OCI-LY3 (cell line): ENCODE measurements around the gene COA6.

Experiments
- H2AFZ ChIP-seq: fragments of 200-600, 300-600 bp; shearing (Covaris generic); 2 replicates; pipeline ENCODE4 v1.6.0; 2014; ENCODE audit warnings: antibody characterized with exemption, low read depth, low read length
- H3K27ac ChIP-seq: fragments of 200-600, 300-600 bp; sonication (generic); 2 replicates; pipeline ENCODE4 v1.5.1; 2014; ENCODE audit warnings: mild to moderate bottlenecking, low read length, moderate library complexity, mixed read lengths
- H3K27me3 ChIP-seq: fragments of 200-600, 300-600 bp; sonication (generic); 2 replicates; pipeline ENCODE4 v1.6.1; 2014; ENCODE audit warnings: low read depth, low read length, mixed read lengths
- H3K36me3 ChIP-seq: fragments of 200-600, 300-600 bp; sonication (generic); replicated peaks from 2 replicates; pipeline ENCODE3; 2014; ENCODE audit warnings: low read depth, low read length, mixed read lengths
- H3K4me1 ChIP-seq: fragments of 300-600, 200-600 bp; sonication (generic); 2 replicates; pipeline ENCODE4 v1.6.1; 2014; ENCODE audit warnings: low read length, mixed read lengths
- H3K4me2 ChIP-seq: fragments of 200-600, 300-600 bp; sonication (generic); 2 replicates; pipeline ENCODE4 v1.6.1; 2014; ENCODE audit warnings: low read length, mixed read lengths
- H3K4me3 ChIP-seq: fragments of 300-600, 200-600 bp; sonication (generic); 2 replicates; pipeline ENCODE4 v1.5.1; 2014; ENCODE audit warnings: antibody characterized with exemption, mild to moderate bottlenecking, low read length, moderate library complexity
- H3K79me2 ChIP-seq: fragments of 300-600, 200-600 bp; shearing (Covaris generic); 2 replicates; pipeline ENCODE4 v1.6.1; 2014; ENCODE audit warnings: mild to moderate bottlenecking, low read length, mixed read lengths
- H3K9ac ChIP-seq: fragments of 300-600, 200-600 bp; shearing (Covaris generic); 2 replicates; pipeline ENCODE4 v1.6.0; 2014; ENCODE audit warnings: mild to moderate bottlenecking, low read length, moderate library complexity
- H3K9me3 ChIP-seq: fragments of 200-600, 300-600 bp; shearing (Covaris generic); 2 replicates; pipeline ENCODE4 v1.6.1; 2014; ENCODE audit warnings: low read length, mixed read lengths; ENCODE audit not compliant: insufficient read depth
- H4K20me1 ChIP-seq: fragments of 200-600, 300-600 bp; sonication (generic); 2 replicates; pipeline ENCODE4 v1.6.1; 2016; ENCODE audit warnings: low read length, mixed read lengths; ENCODE audit not compliant: insufficient read depth
- CTCF ChIP-seq: fragments of 200-600, 300-600 bp; sonication (generic); IDR thresholded peaks from 2 replicates; pipeline ENCODE4 v1.5.1; 2014; ENCODE audit warnings: antibody characterized with exemption, low read length, low read depth
- EZH2phosphoT487 ChIP-seq: fragments of 200-600 bp; shearing (Covaris generic); IDR thresholded peaks from 2 replicates; pipeline ENCODE4 v1.6.1; 2018; ENCODE audit warnings: antibody characterized with exemption, mixed run types, low read depth

COA6 gene

GRCh38 chr1:234336359-234336758 lies 36.9 kb upstream of the COA6 start:
- no peaks in the 10 kb centered on the region for H3K79me2 ChIP-seq
- H3K27me3 ChIP-seq: no peaks in the 10 kb centered on the region
- peaks cover 18% of the 10 kb centered on the region for H3K9me3 ChIP-seq
- no peak overlapping the region for H3K27ac ChIP-seq
- peaks cover 5% of the 10 kb centered on the region for H3K36me3 ChIP-seq
- no peak overlapping the region for H2AFZ ChIP-seq
- no peak overlapping the region for H3K4me2 ChIP-seq
- no peaks in the 10 kb centered on the region for H4K20me1 ChIP-seq
- no peaks in the 10 kb centered on the region for H3K4me1 ChIP-seq
- H3K9ac ChIP-seq: no peak overlapping the region
- TF ChIP-seq EZH2phosphoT487 (no peak), CTCF (no peak)
- no peak overlapping the region for H3K4me3 ChIP-seq

GRCh38 chr1:234337233-234337632 lies 36.0 kb upstream of the COA6 start:
- no peak overlapping the region for H3K9ac ChIP-seq
- H3K4me2 ChIP-seq: no peak overlapping the region
- no peak overlapping the region for H2AFZ ChIP-seq
- no peaks in the 10 kb centered on the region for H4K20me1 ChIP-seq
- H3K9me3 ChIP-seq: peaks cover 18% of the 10 kb centered on the region
- H3K79me2 ChIP-seq: no peaks in the 10 kb centered on the region
- no peak overlapping the region for H3K27ac ChIP-seq
- no peak overlapping the region for H3K4me3 ChIP-seq
- no peaks in the 10 kb centered on the region for H3K27me3 ChIP-seq
- H3K36me3 ChIP-seq: peaks cover 5% of the 10 kb centered on the region
- TF ChIP-seq EZH2phosphoT487 (no peak), CTCF (no peak)
- H3K4me1 ChIP-seq: no peaks in the 10 kb centered on the region

GRCh38 chr1:234340528-234340927 lies 32.7 kb upstream of the COA6 start:
- H4K20me1 ChIP-seq: no peaks in the 10 kb centered on the region
- H3K36me3 ChIP-seq: peaks cover 5% of the 10 kb centered on the region
- no peak overlapping the region for H3K4me2 ChIP-seq
- no peak overlapping the region for H2AFZ ChIP-seq
- H3K79me2 ChIP-seq: no peaks in the 10 kb centered on the region
- H3K4me3 ChIP-seq: no peak overlapping the region
- H3K9me3 ChIP-seq: peaks cover 18% of the 10 kb centered on the region
- H3K27ac ChIP-seq: no peak overlapping the region
- no peak overlapping the region for H3K9ac ChIP-seq
- 0 out of 2 replicates have a peak, but pooled peaks cover 3% of the 10 kb centered on the region for H3K27me3 ChIP-seq
- H3K4me1 ChIP-seq: no peaks in the 10 kb centered on the region
- TF ChIP-seq CTCF: no peak
- no peak for TF ChIP-seq EZH2phosphoT487

- H3K9ac ChIP-seq: no peak overlapping the region
- H3K9me3 ChIP-seq: no peaks in the 10 kb centered on the region
- H4K20me1 ChIP-seq: no peaks in the 10 kb centered on the region
- no peak overlapping the region for H3K4me2 ChIP-seq
- no peak overlapping the region for H3K27ac ChIP-seq
- no peak overlapping the region for H2AFZ ChIP-seq
- no peak overlapping the region for H3K4me3 ChIP-seq
- H3K36me3 ChIP-seq: no peaks in the 10 kb centered on the region
- no peaks in the 10 kb centered on the region for H3K79me2 ChIP-seq
- TF ChIP-seq EZH2phosphoT487: no peak
- H3K4me1 ChIP-seq: no peaks in the 10 kb centered on the region
- H3K27me3 ChIP-seq: 0 out of 2 replicates have a peak, but pooled peaks cover 3% of the 10 kb centered on the region
These were observed 30.5 kb upstream of the COA6 start for GRCh38 chr1:234342774-234343173.

GRCh38 chr1:234345237-234345636 lies 28.0 kb upstream of the COA6 start:
- no peak overlapping the region for H3K9ac ChIP-seq
- no peak overlapping the region for H3K4me2 ChIP-seq
- no peak overlapping the region for H3K27ac ChIP-seq
- TF ChIP-seq EZH2phosphoT487 (no peak), CTCF (no peak)
- H2AFZ ChIP-seq: no peak overlapping the region
- H3K27me3 ChIP-seq: 0 out of 2 replicates have a peak, but pooled peaks cover 3% of the 10 kb centered on the region
- no peak overlapping the region for H3K4me3 ChIP-seq
- no peaks in the 10 kb centered on the region for H3K79me2 ChIP-seq
- H3K9me3 ChIP-seq: no peaks in the 10 kb centered on the region
- H4K20me1 ChIP-seq: no peaks in the 10 kb centered on the region
- H3K4me1 ChIP-seq: no peaks in the 10 kb centered on the region
- H3K36me3 ChIP-seq: no peaks in the 10 kb centered on the region
